HEK293 (cell line): ENCODE measurements around the gene SAV1.
A peak's percentile ranks its signal among the peaks of the same experiment; 100 is the strongest.

ENCODE experiments used
- CTCF ChIA-PET: fragments of 350-600 bp; formaldehyde crosslinking; extraction: SDS; loops from one replicate; lab custom pipeline; 2021; ENCODE audit warnings: antibody characterized with exemption; lab: Yijun Ruan, JAX
- POLR2A ChIA-PET: fragments of 300-600 bp; formaldehyde crosslinking; extraction: SDS; loops from one replicate; lab custom pipeline; 2020; ENCODE audit warnings: antibody characterized with exemption, inconsistent platforms; lab: Yijun Ruan, JAX
- H3K27ac ChIP-seq: fragments of 200-500 bp; sonication (Bioruptor generic); 2 replicates; pipeline ENCODE4 v1.5.1; 2014; ENCODE audit warnings: low read depth, low read length, control low read depth, inconsistent platforms; ENCODE audit errors: extremely low read depth
- H3K36me3 ChIP-seq, 2 experiments: fragments of 200-500 bp in 1 of 2; sonication (Bioruptor generic) in 1 of 2; 1 replicate in 1 of 2; 2 replicates in 1 of 2; pipeline ENCODE4 v1.5.1; 2014 to 2017; ENCODE audit warnings: inconsistent platforms in 2 of 2, low read length in 2 of 2; ENCODE audit not compliant: control insufficient read depth in 2 of 2, insufficient read depth in 1 of 2
- H3K4me1 ChIP-seq: fragments of 200-500 bp; sonication (Bioruptor generic); 2 replicates; pipeline ENCODE4 v1.5.1; 2014; ENCODE audit warnings: mild to moderate bottlenecking, low read length, inconsistent platforms; ENCODE audit not compliant: control insufficient read depth, insufficient read depth
- H3K4me3 ChIP-seq: 2 replicates; pipeline ENCODE4 v1.5.1; 2011; ENCODE audit warnings: low read depth, mild to moderate bottlenecking, control low read depth, low read length, moderate library complexity
- H3K9me3 ChIP-seq: fragments of 200-500 bp; sonication (Bioruptor generic); 2 replicates; pipeline ENCODE4 v1.5.1; 2014; ENCODE audit warnings: low read depth, low read length, inconsistent platforms; ENCODE audit not compliant: control insufficient read depth, insufficient read depth
- KLF16 ChIP-seq: fragments of 450-650 bp; formaldehyde crosslinking; IDR thresholded peaks from 2 replicates; pipeline ENCODE4 v1.5.1; 2017; ENCODE audit warnings: missing biosample characterization, missing genetic modification characterization
- PRDM4 ChIP-seq: fragments of 450-650 bp; formaldehyde crosslinking; IDR thresholded peaks from 2 replicates; pipeline ENCODE4 v1.5.1; 2017; ENCODE audit warnings: missing biosample characterization, missing genetic modification characterization
- ZBTB17 ChIP-seq: fragments of 450-650 bp; formaldehyde crosslinking; IDR thresholded peaks from 2 replicates; pipeline ENCODE4 v1.5.1; 2016; ENCODE audit warnings: missing biosample characterization, missing genetic modification characterization
- ZBTB21 ChIP-seq: fragments of 450-650 bp; formaldehyde crosslinking; IDR thresholded peaks from 2 replicates; pipeline ENCODE4 v1.5.1; 2017; ENCODE audit warnings: missing biosample characterization, missing genetic modification characterization
- ZBTB26 ChIP-seq: fragments of 450-650 bp; formaldehyde crosslinking; optimal IDR thresholded peaks from 2 replicates; pipeline ENCODE3; 2016; ENCODE audit warnings: missing biosample characterization, mild to moderate bottlenecking, missing genetic modification characterization
- ZBTB7A ChIP-seq: fragments of 450-650 bp; formaldehyde crosslinking; IDR thresholded peaks from 2 replicates; pipeline ENCODE4 v1.5.1; 2016; ENCODE audit warnings: low read depth, missing biosample characterization, missing genetic modification characterization
- ZBTB8A ChIP-seq: fragments of 450-650 bp; formaldehyde crosslinking; IDR thresholded peaks from 2 replicates; pipeline ENCODE4 v1.5.1; 2016; ENCODE audit warnings: missing biosample characterization, missing genetic modification characterization
- ZFP69B ChIP-seq: fragments of 450-650 bp; formaldehyde crosslinking; IDR thresholded peaks from 2 replicates; pipeline ENCODE4 v1.5.1; 2016; ENCODE audit warnings: missing biosample characterization, missing genetic modification characterization
- ZNF10 ChIP-seq: fragments of 450-650 bp; formaldehyde crosslinking; IDR thresholded peaks from 2 replicates; pipeline ENCODE4 v1.5.1; 2017; ENCODE audit warnings: missing biosample characterization, missing genetic modification characterization
- ZNF175 ChIP-seq: fragments of 450-650 bp; formaldehyde crosslinking; IDR thresholded peaks from 2 replicates; pipeline ENCODE4 v1.5.1; 2016; ENCODE audit warnings: missing biosample characterization, missing genetic modification characterization
- ZNF214 ChIP-seq: fragments of 450-650 bp; formaldehyde crosslinking; IDR thresholded peaks from 2 replicates; pipeline ENCODE4 v1.5.1; 2017; ENCODE audit warnings: missing biosample characterization, mild to moderate bottlenecking, missing genetic modification characterization, borderline replicate concordance
- ZNF248 ChIP-seq: fragments of 450-650 bp; formaldehyde crosslinking; IDR thresholded peaks from 2 replicates; pipeline ENCODE4 v1.5.1; 2017; ENCODE audit warnings: missing biosample characterization, missing genetic modification characterization
- ZNF26 ChIP-seq: fragments of 450-650 bp; formaldehyde crosslinking; IDR thresholded peaks from 2 replicates; pipeline ENCODE4 v1.5.1; 2016; ENCODE audit warnings: missing biosample characterization, missing genetic modification characterization
- ZNF341 ChIP-seq: fragments of 450-650 bp; formaldehyde crosslinking; IDR thresholded peaks from 2 replicates; pipeline ENCODE4; 2016; ENCODE audit warnings: low read depth, missing biosample characterization, missing genetic modification characterization
- ZNF426 ChIP-seq: fragments of 450-650 bp; formaldehyde crosslinking; IDR thresholded peaks from 2 replicates; pipeline ENCODE4 v1.5.1; 2017; ENCODE audit warnings: missing biosample characterization, missing genetic modification characterization, mild to moderate bottlenecking, inconsistent platforms, moderate library complexity
- ZNF514 ChIP-seq: fragments of 450-650 bp; formaldehyde crosslinking; IDR thresholded peaks from 2 replicates; pipeline ENCODE4 v1.5.1; 2016; ENCODE audit warnings: missing biosample characterization, missing genetic modification characterization
- ZNF518A ChIP-seq: fragments of 450-650 bp; formaldehyde crosslinking; conservative IDR thresholded peaks from 2 replicates; pipeline ENCODE4 v1.5.1; 2016; ENCODE audit warnings: low read depth, missing biosample characterization, missing genetic modification characterization
- ZNF555 ChIP-seq: fragments of 450-650 bp; formaldehyde crosslinking; conservative IDR thresholded peaks from 2 replicates; pipeline ENCODE4 v1.5.1; 2017; ENCODE audit warnings: missing biosample characterization, mild to moderate bottlenecking, missing genetic modification characterization, inconsistent platforms
- ZNF560 ChIP-seq: fragments of 450-650 bp; formaldehyde crosslinking; IDR thresholded peaks from 2 replicates; pipeline ENCODE4 v1.5.1; 2017; ENCODE audit warnings: missing biosample characterization, missing genetic modification characterization, borderline replicate concordance
- ZNF571 ChIP-seq: fragments of 450-650 bp; formaldehyde crosslinking; IDR thresholded peaks from 2 replicates; pipeline ENCODE4 v1.5.0; 2017; ENCODE audit warnings: missing biosample characterization, missing genetic modification characterization
- ZNF677 ChIP-seq: fragments of 450-650 bp; IDR thresholded peaks from 2 replicates; pipeline ENCODE4 v1.5.0; 2018; ENCODE audit warnings: missing biosample characterization, mild to moderate bottlenecking, missing genetic modification characterization, moderate library complexity
- ZNF707 ChIP-seq: fragments of 450-650 bp; formaldehyde crosslinking; IDR thresholded peaks from 2 replicates; pipeline ENCODE4 v1.5.1; 2016; ENCODE audit warnings: missing biosample characterization, missing genetic modification characterization
- ZNF768 ChIP-seq: fragments of 450-650 bp; formaldehyde crosslinking; IDR thresholded peaks from 2 replicates; pipeline ENCODE4 v1.5.1; 2018; ENCODE audit warnings: missing biosample characterization, mild to moderate bottlenecking, missing genetic modification characterization
- ZXDB ChIP-seq: fragments of 450-650 bp; formaldehyde crosslinking; IDR thresholded peaks from 2 replicates; pipeline ENCODE4 v1.5.1; 2016; ENCODE audit warnings: missing biosample characterization, missing genetic modification characterization

SAV1 gene

GRCh38 chr14:50616275-50616674, 51.8 kb downstream of the SAV1 start (continued):
- TF ChIP-seq ZNF175 (tag by site-specific recombination) (no peak), ZNF560 (peak; percentile 61; the same call in 1 of the 2 replicates), ZNF518A (tag by site-specific recombination) (peak; percentile 79), ZNF426 (tag by site-specific recombination) (peak; percentile 71), ZBTB8A (peak; percentile 43; the same call in 1 of the 2 replicates), ZXDB (tag by site-specific recombination) (0 out of 2 replicates have a peak, but pooled peaks have one; percentile 21), ZNF555 (tag by site-specific recombination) (peak; percentile 53)

- no peak overlapping the region for H3K27ac ChIP-seq
- H3K4me3 ChIP-seq = no peak overlapping the region
- POLR2A ChIA-PET = no interaction called here
- TF ChIP-seq ZBTB7A (tag by site-specific recombination) = no peak
- no peak for TF ChIP-seq ZNF560
- TF ChIP-seq ZNF707 (tag by site-specific recombination) = no peak
- TF ChIP-seq ZBTB26 = no peak
- TF ChIP-seq ZNF248 = no peak
- no peak for TF ChIP-seq ZNF514 (tag by site-specific recombination)
- TF ChIP-seq ZNF26 = no peak
- no peak for TF ChIP-seq ZBTB21 (tag by site-specific recombination)
- no peak for TF ChIP-seq ZNF341 (tag by site-specific recombination)
- no peak for TF ChIP-seq ZFP69B (tag by site-specific recombination)
- TF ChIP-seq PRDM4 (tag by site-specific recombination) = no peak
- no peak for TF ChIP-seq ZNF677 (tag by site-specific recombination)
- TF ChIP-seq ZNF768 = no peak
- no peak for TF ChIP-seq ZBTB17 (tag by site-specific recombination)
- no peak for TF ChIP-seq ZNF214 (tag by site-specific recombination)
- no peak for TF ChIP-seq ZNF10 (tag by site-specific recombination)
- no peak for TF ChIP-seq ZNF571
- no peak for TF ChIP-seq KLF16 (tag by site-specific recombination)
- TF ChIP-seq, all 188 proteins: peak for 0
- H3K36me3 ChIP-seq = peaks cover 0 to 3% of the 10 kb centered on the region in 2 experiments; a peak in 2 of 3 replicates
- peaks cover 11% of the 10 kb centered on the region for H3K4me1 ChIP-seq
- H3K9me3 ChIP-seq = no peaks in the 10 kb centered on the region
- CTCF ChIA-PET = interaction anchor here (0.6 to 2.5 kb wide), 3 partner anchors 15 to 158 kb away, joined by 3 to 12 read pairs (median 10); no protein-coding TSS in a partner anchor
Measured at GRCh38 chr14:50615552-50615951, 52.6 kb downstream of the SAV1 start.
